RWPE2 (cell line): ENCODE data around the gene RLN3.

Experiments
- ATAC-seq: fragments of 200-7000 bp; cut with Tn5 transposase; 3 replicates; pipeline ENCODE4 v1.9.1; 2021; ENCODE audit warnings: low read depth
- DNase-seq: peaks from one replicate; pipeline ENCODE4 v3.0.0-alpha.2; 2020; ENCODE audit warnings: low spot score
- H3K27ac ChIP-seq: fragments of 450-650 bp; 2 replicates; pipeline ENCODE4 v1.5.1; 2017; ENCODE audit warnings: mild to moderate bottlenecking; ENCODE audit not compliant: poor library complexity, severe bottlenecking
- H3K27me3 ChIP-seq: fragments of 250-450 bp; sonication (Bioruptor Pico); 2 replicates; pipeline ENCODE4 v1.5.1; 2021; ENCODE audit warnings: mild to moderate bottlenecking, moderate library complexity; ENCODE audit not compliant: insufficient read depth, poor library complexity, severe bottlenecking
- H3K36me3 ChIP-seq: fragments of 250-450 bp; sonication (Bioruptor Pico); 2 replicates; pipeline ENCODE4 v1.5.1; 2020; ENCODE audit warnings: low read depth, mild to moderate bottlenecking, moderate library complexity
- H3K4me1 ChIP-seq: fragments of 250-450 bp; sonication (Bioruptor Pico); 2 replicates; pipeline ENCODE4 v1.5.1; 2021; ENCODE audit warnings: mild to moderate bottlenecking, moderate library complexity; ENCODE audit not compliant: insufficient read depth, poor library complexity, severe bottlenecking
- H3K4me3 ChIP-seq: fragments of 250-450 bp; sonication (Bioruptor Pico); 2 replicates; pipeline ENCODE4 v1.5.1; 2021; ENCODE audit warnings: mild to moderate bottlenecking, moderate library complexity; ENCODE audit not compliant: severe bottlenecking
- H3K9me3 ChIP-seq: fragments of 250-450 bp; sonication (Bioruptor Pico); 2 replicates; pipeline ENCODE4 v1.5.1; 2021; ENCODE audit warnings: mild to moderate bottlenecking, moderate library complexity; ENCODE audit not compliant: severe bottlenecking
- TF ChIP-seq, protein P1 (sequence below): fragments of 450-650 bp; IDR thresholded peaks from one replicate; pipeline ENCODE4 v1.5.1; 2017; ENCODE audit warnings: mild to moderate bottlenecking, moderate library complexity; ENCODE audit not compliant: poor library complexity, severe bottlenecking

RLN3 gene

DNA sequence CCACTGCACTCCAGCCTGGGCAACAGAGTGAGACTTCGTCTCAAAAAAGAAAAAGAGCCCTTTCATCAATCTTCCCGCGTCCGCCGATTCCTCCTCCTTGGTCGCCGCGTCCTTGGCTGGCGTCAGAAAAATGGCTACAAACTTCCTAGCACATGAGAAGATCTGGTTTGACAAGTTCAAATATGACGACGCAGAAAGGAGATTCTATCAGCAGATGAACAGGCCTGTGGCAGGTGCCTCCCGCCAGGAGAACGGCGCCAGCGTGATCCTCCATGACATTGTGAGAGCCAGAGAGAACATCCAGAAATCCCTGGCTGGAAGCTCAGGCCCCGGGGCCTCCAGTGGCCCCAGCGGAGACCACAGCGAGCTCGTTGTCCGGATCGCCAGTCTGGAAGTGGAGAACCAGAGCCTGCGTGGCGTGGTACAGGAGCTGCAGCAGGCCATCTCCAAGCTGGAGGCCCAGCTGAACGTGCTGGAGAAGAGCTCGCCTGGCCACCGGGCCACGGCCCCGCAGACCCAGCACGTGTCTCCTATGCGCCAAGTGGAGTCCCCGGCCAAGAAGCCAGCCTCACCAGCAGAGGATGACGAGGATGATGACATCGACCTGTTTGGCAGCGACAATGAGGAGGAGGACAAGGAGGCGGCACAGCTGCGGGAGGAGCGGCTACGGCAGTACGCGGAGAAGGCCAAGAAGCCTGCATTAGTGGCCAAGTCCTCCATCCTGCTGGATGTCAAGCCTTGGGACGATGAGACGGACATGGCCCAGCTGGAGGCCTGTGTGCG is 42.5 kb downstream of the RLN3 start:
- H3K4me3 ChIP-seq: no peak overlapping the region
- H3K9me3 ChIP-seq: no peaks in the 10 kb centered on the region
- no peaks in the 10 kb centered on the region for H3K4me1 ChIP-seq
- TF ChIP-seq, protein P1, sequence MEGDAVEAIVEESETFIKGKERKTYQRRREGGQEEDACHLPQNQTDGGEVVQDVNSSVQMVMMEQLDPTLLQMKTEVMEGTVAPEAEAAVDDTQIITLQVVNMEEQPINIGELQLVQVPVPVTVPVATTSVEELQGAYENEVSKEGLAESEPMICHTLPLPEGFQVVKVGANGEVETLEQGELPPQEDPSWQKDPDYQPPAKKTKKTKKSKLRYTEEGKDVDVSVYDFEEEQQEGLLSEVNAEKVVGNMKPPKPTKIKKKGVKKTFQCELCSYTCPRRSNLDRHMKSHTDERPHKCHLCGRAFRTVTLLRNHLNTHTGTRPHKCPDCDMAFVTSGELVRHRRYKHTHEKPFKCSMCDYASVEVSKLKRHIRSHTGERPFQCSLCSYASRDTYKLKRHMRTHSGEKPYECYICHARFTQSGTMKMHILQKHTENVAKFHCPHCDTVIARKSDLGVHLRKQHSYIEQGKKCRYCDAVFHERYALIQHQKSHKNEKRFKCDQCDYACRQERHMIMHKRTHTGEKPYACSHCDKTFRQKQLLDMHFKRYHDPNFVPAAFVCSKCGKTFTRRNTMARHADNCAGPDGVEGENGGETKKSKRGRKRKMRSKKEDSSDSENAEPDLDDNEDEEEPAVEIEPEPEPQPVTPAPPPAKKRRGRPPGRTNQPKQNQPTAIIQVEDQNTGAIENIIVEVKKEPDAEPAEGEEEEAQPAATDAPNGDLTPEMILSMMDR: no peak
- H3K27me3 ChIP-seq: peaks cover 8% of the 10 kb centered on the region
- no peak for DNase-seq
- no peak overlapping the region for H3K27ac ChIP-seq
- H3K36me3 ChIP-seq: no peaks in the 10 kb centered on the region
- no peak for ATAC-seq

DNA sequence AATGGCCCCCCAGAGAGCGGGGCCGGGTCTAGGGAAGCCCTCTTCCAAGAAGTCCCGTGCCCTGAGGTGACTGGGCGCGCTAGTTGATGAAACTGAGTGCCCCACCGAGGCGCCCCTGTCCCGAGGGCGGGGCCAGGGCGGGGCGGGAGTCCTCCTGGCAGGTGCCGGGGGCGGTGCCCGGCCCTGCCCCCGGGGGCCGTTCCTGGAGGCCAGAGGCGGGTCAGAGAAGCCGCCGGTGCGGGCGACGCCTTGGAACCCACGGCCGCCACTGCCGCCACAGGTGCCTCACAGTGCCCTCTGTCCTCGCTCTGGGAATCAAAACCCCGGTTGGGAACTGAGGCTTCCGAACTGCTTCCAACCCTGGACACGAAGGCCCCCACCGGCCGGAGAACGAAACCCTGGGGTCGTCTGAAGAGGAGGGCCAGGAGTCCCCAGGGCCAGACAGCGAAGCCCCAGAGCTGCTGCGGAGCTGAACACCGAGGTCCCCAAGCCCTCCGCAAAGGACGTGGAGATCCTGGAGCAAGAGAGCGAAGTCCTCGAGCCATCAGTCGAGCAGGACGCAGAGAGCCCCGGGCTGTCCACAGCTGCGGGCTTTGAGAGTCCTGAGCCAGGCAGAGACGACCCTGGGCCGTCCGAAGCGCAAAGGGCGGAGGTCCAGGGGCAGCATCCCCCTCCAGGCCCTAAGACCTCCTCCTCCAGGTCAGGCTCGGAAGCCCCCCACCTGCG is 44.8 kb downstream of the RLN3 start, which contains the start of gene MISP3:
Gene MISP3, plus strand, starts transcription at position 252 of the 726 bp plus-strand sequence. CDS start 524 bp downstream, outside the sequence.
- TF ChIP-seq, protein P1: no peak
- ATAC-seq: peak; percentile 12; the same call in 1 of the 3 replicates
- Histone ChIP-seq H3K27ac (peak within 1 kb of the TSS; percentile 32), H3K36me3 (no peaks in the 10 kb centered on the region), H3K27me3 (peaks cover 8% of the 10 kb centered on the region), H3K4me1 (no peaks in the 10 kb centered on the region), H3K9me3 (no peaks in the 10 kb centered on the region), H3K4me3 (peak within 1 kb of the TSS; percentile 62)
- no peak for DNase-seq

DNA sequence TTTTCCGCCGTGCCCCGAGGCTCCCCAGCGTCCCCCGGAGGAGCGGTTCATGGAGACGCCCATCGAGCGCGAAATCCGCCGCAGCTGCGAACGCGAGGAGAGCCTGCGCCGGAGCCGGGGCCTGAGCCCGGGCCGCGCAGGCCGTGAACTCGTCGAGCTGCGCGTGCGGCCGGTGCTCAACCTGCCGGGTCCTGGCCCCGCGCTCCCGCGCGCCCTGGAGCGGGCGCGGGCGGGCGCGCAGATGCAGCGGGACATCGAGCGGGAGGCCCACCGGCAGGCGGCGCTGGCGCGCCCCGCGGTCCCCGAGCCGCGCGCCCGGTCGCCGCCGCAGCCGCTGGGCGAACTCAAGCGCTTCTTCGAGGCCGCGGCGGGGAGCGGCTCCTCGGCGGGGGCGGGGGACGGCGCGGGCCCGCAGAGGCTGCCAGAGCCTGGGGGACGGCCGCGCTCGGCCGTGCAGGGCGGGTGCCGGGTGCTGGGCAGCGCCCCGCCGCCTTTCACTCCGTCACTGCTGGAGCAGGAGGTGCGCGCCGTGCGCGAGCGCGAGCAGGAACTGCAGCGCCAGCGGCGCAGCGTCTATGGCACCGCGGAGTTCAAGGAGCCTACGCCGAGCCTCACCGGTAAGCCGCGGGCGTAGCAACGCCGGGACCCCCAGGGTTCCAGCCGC is 45.4 kb downstream of the RLN3 start:
- H3K36me3 ChIP-seq: no peaks in the 10 kb centered on the region
- H3K27ac ChIP-seq: peak overlapping the region; percentile 32
- peaks cover 8% of the 10 kb centered on the region for H3K27me3 ChIP-seq
- no peaks in the 10 kb centered on the region for H3K4me1 ChIP-seq
- H3K9me3 ChIP-seq: no peaks in the 10 kb centered on the region
- DNase-seq: no peak
- peak; percentile 71 for ATAC-seq
- TF ChIP-seq, protein P1: peak; percentile 98
- H3K4me3 ChIP-seq: peak overlapping the region; percentile 62

DNA sequence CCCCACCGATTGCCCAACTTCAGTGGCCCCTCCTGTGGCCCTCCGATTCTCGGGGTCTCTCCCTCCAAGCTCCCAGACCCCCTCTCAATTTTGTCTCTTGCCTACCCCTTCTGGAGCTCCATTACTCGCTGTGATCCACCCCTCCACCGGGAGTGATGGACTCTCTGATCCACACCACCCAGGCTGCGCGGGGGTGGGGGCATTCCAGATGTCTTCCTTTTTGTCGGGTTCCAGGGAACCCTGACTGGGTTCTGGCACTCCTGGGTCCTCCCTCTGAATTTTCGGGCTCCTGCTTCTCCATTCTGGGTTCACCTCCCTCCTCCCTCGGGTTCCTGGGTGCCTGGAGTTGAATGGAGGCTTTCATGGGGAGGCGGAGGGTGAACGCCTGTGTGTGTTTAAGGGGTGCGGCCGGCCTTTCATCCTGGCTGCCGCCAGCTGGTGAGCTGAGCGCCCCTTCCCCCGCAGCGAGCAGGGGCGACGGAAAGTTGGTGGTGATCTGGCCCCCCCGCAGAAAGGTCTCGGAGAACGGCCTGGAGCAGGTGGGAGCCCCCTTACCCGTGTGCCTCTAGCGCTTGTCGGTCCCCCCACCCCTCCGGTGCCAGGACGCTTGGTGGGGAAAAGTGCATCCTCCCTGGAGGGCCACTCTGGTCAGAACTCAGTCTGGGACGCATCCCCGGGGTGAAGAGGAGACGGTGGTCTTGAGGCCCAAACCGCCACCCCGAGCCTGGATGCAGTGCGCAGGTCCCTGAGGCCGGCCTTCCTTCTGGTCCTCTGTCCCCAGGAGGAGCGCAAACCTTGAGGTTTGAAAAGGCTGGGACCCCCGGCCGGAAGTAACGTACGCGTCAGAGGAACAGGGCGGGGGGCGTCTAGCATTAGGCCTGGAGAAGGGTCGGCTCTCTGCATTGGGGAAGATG is 46.2 kb downstream of the RLN3 start:
- Histone ChIP-seq H3K27ac (peak overlapping the region; percentile 32), H3K27me3 (peaks cover 8% of the 10 kb centered on the region), H3K4me3 (peak overlapping the region; percentile 62), H3K36me3 (no peaks in the 10 kb centered on the region), H3K9me3 (no peaks in the 10 kb centered on the region), H3K4me1 (no peaks in the 10 kb centered on the region)
- no peak for DNase-seq
- peak; percentile 33; the same call in 2 of the 3 replicates for ATAC-seq
- TF ChIP-seq, protein P1: no peak
